ENCODE results near the gene TRMT11.

GRCh38 chr6:126047648-126048047, 61.3 kb downstream of the TRMT11 start:
- no peak for TF ChIP-seq EZH2 (IDR thresholded peaks at IDR 0.05; ENCODE audit: low read length)
- TF ChIP-seq, protein P1, sequence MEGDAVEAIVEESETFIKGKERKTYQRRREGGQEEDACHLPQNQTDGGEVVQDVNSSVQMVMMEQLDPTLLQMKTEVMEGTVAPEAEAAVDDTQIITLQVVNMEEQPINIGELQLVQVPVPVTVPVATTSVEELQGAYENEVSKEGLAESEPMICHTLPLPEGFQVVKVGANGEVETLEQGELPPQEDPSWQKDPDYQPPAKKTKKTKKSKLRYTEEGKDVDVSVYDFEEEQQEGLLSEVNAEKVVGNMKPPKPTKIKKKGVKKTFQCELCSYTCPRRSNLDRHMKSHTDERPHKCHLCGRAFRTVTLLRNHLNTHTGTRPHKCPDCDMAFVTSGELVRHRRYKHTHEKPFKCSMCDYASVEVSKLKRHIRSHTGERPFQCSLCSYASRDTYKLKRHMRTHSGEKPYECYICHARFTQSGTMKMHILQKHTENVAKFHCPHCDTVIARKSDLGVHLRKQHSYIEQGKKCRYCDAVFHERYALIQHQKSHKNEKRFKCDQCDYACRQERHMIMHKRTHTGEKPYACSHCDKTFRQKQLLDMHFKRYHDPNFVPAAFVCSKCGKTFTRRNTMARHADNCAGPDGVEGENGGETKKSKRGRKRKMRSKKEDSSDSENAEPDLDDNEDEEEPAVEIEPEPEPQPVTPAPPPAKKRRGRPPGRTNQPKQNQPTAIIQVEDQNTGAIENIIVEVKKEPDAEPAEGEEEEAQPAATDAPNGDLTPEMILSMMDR (optimal IDR thresholded peaks at IDR 0.05 in 1 of 3, IDR thresholded peaks at IDR 0.05 in 1 of 3, conservative IDR thresholded peaks at IDR 0.05 in 1 of 3; ENCODE audit: extremely low read depth in 1 of 3, insufficient read depth in 2 of 3, low read length in 3 of 3): no peak
